HG02938 (cell line): ENCODE data around the gene RACK1.
"Not testable (repeated sequence)": the region's sequence is repeated elsewhere in the genome, so short reads cannot be mapped to it uniquely, and the experiment has no call there.

Experiments used
- ATAC-seq: cut with Tn5 transposase; IDR thresholded peaks from one replicate; pipeline ENCODE4 v1.9.1; 2021; ENCODE audit warnings: mild to moderate bottlenecking, moderate library complexity; ENCODE audit not compliant: unreplicated experiment

Gene RACK1

GRCh38 chr5:181243564-181244343, at the start of gene RACK1:
Gene RACK1 (minus strand): TSS chr5:181243906. CDS start chr5:181243800, 106 bp downstream.
- ATAC-seq = peak; percentile 56

DNA sequence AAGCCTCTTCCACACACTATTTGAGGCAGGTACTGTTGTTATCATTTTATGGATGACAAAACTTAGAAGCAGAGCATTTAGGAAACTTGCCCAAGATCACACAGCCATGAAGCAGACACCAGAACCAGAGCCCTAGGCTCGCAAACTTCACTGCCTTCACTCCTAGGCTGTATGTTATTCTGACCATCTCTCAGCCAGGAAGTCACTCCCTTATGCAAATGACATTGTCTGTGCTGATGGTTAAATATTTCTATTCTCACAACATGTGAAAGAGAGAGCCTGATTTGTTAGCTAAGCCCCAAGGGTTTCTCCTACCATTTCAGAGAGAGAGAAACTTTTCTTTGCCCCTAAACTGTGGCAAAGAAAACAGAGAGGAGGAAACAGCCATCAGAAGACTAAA, 43.6 kb upstream of the RACK1 start:
- not testable (repeated sequence) for ATAC-seq

GRCh38 chr5:181285962-181286705, 42.4 kb upstream of the RACK1 start:
- not testable (repeated sequence) for ATAC-seq

- ATAC-seq = not testable (repeated sequence)
Observed at GRCh38 chr5:181283841-181284755, 40.4 kb upstream of the RACK1 start.

DNA sequence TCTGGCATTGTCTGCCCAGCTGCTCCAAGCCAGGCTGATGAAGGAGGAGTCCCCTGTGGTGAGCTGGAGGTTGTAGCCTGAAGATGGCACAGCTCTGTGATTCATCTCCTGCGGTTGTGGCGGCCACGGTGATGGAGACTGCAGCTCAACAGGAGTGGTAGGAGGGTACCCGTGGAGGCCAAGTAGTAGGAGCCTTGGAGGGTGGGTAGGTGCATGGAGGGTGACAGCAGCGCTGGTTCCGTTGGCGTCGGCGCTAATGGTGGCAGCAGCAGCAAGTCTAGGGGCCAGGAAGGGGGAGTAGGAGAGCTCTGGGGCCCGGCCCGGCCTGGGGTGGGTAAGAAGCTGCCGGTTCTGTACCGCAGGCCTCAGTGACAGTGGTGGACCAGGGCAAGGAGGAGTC, 39.6 kb upstream of the RACK1 start:
- no peak for ATAC-seq

DNA sequence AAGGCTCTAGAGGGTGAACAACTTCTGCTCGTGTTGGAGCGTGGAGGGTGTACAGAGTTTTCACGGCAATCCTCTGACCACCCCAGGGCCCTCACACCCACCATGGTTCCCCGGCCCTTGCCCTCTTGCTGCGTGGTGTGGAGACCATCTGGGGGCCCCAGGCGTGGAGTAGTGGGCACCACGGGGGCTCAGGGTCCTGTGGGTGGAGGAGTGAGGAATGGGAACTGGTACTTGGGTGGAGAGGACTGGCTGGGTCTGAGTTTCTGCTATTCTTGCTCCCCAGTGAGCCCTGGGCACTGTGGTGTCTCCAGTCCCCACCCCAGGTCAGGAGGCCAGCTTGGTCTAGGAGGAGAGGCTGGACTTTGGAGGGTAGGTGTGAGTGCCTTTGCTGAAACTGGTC, 39.2 kb upstream of the RACK1 start:
- no peak for ATAC-seq

DNA sequence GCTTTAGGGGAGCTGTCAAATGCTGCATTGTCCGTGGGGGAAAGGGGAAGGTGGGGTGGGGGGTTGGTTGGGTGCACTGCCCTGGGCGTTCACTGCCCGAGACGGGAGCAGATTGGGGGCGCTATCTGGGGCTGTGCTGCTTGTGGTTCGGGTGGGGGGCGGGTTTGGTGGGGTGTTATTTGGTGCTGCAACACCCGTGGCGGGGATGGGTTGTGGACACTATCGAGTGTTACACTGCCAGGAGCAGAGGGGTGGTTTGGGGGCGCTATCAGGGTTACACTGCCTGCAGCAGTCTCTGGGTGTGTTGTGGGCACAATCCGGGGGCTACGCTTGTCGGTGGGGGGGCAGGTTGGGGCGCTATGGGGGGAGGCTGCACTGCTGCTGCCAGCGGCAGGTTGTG, 38.7 kb upstream of the RACK1 start:
- not testable (repeated sequence) for ATAC-seq

DNA sequence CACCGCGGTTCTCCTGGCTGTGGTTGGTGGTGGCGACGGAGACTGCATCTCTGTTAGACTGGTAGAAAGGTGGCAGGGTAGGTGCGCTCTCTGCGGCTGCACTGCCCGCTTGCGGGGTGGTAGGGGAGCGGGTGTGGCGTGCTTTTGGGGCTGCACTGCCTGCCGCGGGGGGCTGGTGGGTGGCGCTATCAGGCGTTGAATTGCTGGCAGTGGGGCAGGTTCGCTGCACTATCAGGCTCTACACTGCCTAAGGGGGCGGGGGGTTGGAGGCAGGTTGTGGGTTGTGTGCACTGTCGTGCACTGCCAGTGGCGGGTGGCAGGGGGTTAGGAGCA, 38.2 kb upstream of the RACK1 start:
- no peak for ATAC-seq

DNA sequence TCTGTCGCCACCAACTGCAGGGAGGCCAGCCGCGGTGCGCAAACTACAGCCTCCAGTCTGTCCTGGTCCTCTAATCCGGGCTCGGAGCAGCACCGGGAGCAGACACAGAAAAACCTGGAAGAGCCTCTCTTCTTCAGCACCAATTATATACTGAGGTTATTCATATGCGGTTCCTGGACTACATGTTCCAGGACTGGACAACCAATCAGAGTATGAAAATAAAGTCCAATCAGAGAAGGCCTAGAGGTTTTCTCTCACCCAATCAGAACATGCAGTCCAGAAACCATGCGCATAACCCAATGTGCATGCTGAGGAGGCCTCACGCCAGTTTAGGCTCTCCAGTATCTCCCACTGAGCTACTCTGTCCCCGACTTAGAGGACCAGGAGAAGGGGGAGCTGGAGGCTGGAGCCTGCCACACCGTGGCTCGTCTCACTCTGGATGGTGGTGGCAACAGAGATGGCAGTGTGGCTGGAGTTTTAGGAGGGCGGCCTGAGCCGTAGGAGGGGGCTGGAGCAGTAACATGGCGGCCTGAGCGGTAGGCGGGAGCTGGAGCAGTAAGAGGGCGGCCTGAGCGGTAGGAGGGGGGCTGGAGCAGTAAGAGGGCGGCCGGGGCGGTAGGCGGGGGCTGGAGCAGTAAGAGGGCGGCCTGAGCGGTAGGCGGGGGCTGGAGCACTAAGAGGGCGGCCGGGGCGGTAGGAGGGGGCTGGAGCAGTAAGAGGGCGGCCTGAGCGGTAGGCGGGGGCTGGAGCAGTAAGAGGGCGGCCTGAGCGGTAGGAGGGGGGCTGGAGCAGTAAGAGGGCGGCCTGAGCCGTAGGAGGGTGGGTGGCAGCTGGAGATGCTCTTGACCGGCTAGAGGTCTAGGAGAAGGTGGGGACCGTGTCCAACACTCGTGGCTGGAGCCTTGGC, 37.6 kb upstream of the RACK1 start:
- ATAC-seq = no peak

- ATAC-seq = no peak
Observed at GRCh38 chr5:181280251-181280762, 36.6 kb upstream of the RACK1 start.

DNA sequence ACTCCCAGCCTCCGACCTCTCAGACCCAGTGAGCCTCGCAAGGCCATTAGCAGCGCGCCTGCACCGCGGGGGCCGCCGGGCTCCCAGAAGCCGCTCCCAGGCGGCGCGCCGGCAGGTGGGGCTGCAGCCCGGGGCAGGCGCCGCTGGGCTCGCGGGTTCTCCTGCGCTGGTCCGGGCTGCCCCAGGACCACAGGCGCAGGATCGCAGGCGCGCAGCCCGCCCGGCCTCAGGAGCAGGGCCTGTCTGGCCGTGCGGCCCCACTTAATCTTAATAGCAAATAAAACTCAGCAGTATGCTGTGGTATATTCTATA, 29.7 kb upstream of the RACK1 start:
- ATAC-seq = not testable (repeated sequence)

GRCh38 chr5:181271081-181271480, 27.4 kb upstream of the RACK1 start:
- no peak for ATAC-seq

GRCh38 chr5:181267907-181268306, 24.2 kb upstream of the RACK1 start:
- ATAC-seq = not testable (repeated sequence)

DNA sequence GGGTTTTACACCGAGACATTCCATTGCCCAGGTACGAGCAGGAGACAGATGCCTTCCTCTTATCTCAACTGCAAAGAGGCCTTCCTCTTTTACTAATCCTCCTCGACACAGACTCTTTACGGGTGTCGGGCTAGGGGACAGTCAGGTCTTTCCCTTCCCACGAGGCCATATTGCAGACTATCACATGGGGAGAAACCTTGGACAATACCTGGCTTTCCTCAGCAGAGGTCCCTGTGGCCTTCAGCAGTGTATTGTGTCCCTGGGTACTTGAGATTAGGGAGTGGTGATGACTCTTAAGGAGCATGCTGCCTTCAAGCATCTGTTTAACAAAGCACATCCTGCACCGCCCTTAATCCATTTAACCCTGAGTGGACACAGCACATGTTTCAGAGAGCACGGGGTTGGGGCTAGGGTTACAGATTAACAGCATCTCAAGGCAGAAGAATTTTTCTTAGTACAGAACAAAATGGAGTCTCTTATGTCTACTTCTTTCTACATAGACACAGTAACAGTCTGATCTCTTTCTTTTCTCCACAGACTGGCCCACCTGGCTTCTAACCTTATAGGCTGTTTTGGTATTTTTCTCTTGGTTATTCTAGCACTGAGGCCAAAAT, 23.7 kb upstream of the RACK1 start:
- ATAC-seq = not testable (repeated sequence)

- no peak for ATAC-seq
Observed at GRCh38 chr5:181265092-181265671, 21.5 kb upstream of the RACK1 start.

GRCh38 chr5:181263633-181264032, 19.9 kb upstream of the RACK1 start:
- no peak for ATAC-seq

- ATAC-seq = peak; percentile 52
Observed at GRCh38 chr5:181261320-181262049, 17.8 kb upstream of the RACK1 start.

GRCh38 chr5:181260720-181261319, 17.1 kb upstream of the RACK1 start, which contains the start of gene TRIM52:
Gene TRIM52 (minus strand): TSS chr5:181261143. CDS start chr5:181260813, 330 bp downstream.
- peak; percentile 68 for ATAC-seq
